ENCODE data around the gene CNKSR1.

- TF ChIP-seq CTCF (IDR thresholded peaks at IDR 0.05) = no peak
- no peak for TF ChIP-seq ZFX (IDR thresholded peaks at IDR 0.05; ENCODE audit: borderline replicate concordance)
Measured at GRCh38 chr1:26159743-26160039, 17.6 kb upstream of the CNKSR1 start.

All from 22Rv1 (cell line).